ENCODE results near the gene HDAC1.

The HDAC1 gene

DNA sequence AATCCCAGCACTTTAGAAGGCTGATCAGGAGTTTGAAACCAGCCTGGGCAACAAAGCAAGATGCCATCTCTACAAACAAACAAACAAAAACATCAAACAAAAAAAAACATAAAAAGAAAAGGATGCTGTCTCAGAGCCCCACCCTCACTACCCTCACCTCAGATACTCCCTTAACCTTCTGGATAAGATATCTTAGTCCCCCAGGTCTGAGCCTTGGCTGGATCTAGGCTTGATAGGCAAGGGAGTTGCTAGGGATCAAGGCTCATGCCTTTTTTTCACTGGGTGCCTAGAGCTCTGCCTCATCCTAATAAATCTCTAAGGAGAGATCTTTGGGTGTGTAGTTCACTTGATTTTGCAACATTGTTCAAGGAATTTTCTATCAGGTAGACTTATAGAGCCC is 7.4 kb downstream of the HDAC1 start:
- Histone ChIP-seq H3K9me2 (replicated peaks; ENCODE audit: low read depth, low read length) (no peaks in the 10 kb centered on the region), H3K79me2 (ENCODE audit: insufficient read depth, low read length) (peaks cover 99% of the 10 kb centered on the region), H3K9ac (ENCODE audit: low read depth, low read length, poor library complexity, severe bottlenecking) (no peak overlapping the region), H3K4me1 (ENCODE audit: insufficient read depth, low read length, poor library complexity, severe bottlenecking) (peaks cover 32% of the 10 kb centered on the region), H3K36me3 (ENCODE audit: insufficient read depth, low read length) (peaks cover 30% of the 10 kb centered on the region; the same call in 1 of the 2 replicates), H2AFZ (ENCODE audit: low read length) (no peak overlapping the region), H3K27me3 (ENCODE audit: insufficient read depth, low read length, poor library complexity, severe bottlenecking) (no peaks in the 10 kb centered on the region), H3F3A (ENCODE audit: low read depth) (no peaks in the 10 kb centered on the region), H3K4me3 (ENCODE audit: low read length, poor library complexity, severe bottlenecking) (no peak overlapping the region), H4K20me1 (ENCODE audit: insufficient read depth, low read length, poor library complexity, severe bottlenecking) (peaks cover 63% of the 10 kb centered on the region), H3K4me2 (ENCODE audit: low read depth, low read length, poor library complexity, severe bottlenecking) (peak overlapping the region; percentile 41), H3K9me3 (ENCODE audit: insufficient read depth, low read depth, low read length) (no peaks in the 10 kb centered on the region)
- no peak for TF ChIP-seq EZH2phosphoT487 (IDR thresholded peaks at IDR 0.05; ENCODE audit: borderline replicate concordance)
- TF ChIP-seq, protein P1, sequence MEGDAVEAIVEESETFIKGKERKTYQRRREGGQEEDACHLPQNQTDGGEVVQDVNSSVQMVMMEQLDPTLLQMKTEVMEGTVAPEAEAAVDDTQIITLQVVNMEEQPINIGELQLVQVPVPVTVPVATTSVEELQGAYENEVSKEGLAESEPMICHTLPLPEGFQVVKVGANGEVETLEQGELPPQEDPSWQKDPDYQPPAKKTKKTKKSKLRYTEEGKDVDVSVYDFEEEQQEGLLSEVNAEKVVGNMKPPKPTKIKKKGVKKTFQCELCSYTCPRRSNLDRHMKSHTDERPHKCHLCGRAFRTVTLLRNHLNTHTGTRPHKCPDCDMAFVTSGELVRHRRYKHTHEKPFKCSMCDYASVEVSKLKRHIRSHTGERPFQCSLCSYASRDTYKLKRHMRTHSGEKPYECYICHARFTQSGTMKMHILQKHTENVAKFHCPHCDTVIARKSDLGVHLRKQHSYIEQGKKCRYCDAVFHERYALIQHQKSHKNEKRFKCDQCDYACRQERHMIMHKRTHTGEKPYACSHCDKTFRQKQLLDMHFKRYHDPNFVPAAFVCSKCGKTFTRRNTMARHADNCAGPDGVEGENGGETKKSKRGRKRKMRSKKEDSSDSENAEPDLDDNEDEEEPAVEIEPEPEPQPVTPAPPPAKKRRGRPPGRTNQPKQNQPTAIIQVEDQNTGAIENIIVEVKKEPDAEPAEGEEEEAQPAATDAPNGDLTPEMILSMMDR (conservative IDR thresholded peaks at IDR 0.05; ENCODE audit: low read length) = no peak

DNA sequence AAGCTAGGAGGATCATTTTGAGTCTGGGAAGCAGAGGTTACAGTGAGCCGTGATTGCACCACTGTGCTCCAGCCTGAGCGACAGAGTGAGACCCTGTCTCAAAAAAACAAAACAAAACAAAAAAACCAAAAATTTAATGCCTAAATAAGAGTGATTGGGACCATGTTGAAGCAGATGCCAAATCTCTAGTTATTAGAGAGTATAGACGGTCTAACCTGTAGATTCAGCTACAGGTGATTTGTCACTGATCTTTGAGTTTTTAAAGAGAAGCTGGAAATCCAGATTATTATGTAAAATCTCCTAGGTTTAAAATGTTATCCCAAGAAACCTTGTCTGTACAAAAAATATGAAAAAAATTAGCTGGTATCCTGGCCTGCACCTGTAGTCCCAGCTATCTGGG is 11.5 kb downstream of the HDAC1 start:
- Histone ChIP-seq H3K4me2 (ENCODE audit: low read depth, low read length, poor library complexity, severe bottlenecking) (no peak overlapping the region), H3F3A (ENCODE audit: low read depth) (no peaks in the 10 kb centered on the region), H3K9me2 (replicated peaks; ENCODE audit: low read depth, low read length) (no peaks in the 10 kb centered on the region), H3K79me2 (ENCODE audit: insufficient read depth, low read length) (peaks cover 98% of the 10 kb centered on the region), H2AFZ (ENCODE audit: low read length) (no peak overlapping the region), H3K9me3 (ENCODE audit: insufficient read depth, low read depth, low read length) (no peaks in the 10 kb centered on the region), H3K36me3 (ENCODE audit: insufficient read depth, low read length) (peaks cover 63% of the 10 kb centered on the region), H4K20me1 (ENCODE audit: insufficient read depth, low read length, poor library complexity, severe bottlenecking) (peaks cover 61% of the 10 kb centered on the region), H3K4me1 (ENCODE audit: insufficient read depth, low read length, poor library complexity, severe bottlenecking) (peaks cover 6% of the 10 kb centered on the region), H3K27me3 (ENCODE audit: insufficient read depth, low read length, poor library complexity, severe bottlenecking) (no peaks in the 10 kb centered on the region), H3K9ac (ENCODE audit: low read depth, low read length, poor library complexity, severe bottlenecking) (no peak overlapping the region), H3K4me3 (ENCODE audit: low read length, poor library complexity, severe bottlenecking) (no peak overlapping the region)
- TF ChIP-seq EZH2phosphoT487 (IDR thresholded peaks at IDR 0.05; ENCODE audit: borderline replicate concordance) = no peak
- TF ChIP-seq, protein P1 (conservative IDR thresholded peaks at IDR 0.05; ENCODE audit: low read length) = no peak

DNA sequence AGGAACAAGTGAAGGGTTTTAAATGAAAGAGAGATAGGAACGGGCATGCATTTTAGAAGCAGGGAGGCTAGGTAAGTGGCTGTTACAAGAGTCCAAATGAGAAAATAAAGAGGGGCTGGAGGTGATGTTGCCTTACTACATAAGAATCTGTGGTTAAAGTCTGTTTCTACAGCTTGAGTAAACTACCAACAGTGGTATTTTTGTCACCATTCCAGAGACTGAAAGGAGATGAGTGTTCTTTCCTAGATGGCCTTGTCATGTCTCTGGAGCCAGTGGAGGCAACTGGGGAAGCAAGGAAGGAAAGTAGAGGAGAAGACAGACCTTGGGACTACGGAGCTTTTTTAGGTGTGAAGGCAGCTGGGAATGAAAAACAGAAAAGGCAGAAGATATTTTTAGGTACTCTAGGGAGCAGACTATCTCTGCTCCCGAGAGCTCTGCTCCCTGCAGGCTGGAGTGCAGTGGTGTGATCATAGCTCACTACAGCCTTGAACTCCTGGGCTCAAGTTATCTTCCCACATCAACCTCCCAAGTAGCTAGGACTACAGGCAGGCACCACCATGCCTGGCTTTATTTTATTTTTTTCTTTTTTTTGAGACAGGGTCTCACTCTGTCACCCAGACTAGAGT is 12.2 kb downstream of the HDAC1 start:
- H3F3A ChIP-seq (ENCODE audit: low read depth) = no peaks in the 10 kb centered on the region
- H3K9me3 ChIP-seq (ENCODE audit: insufficient read depth, low read depth, low read length) = no peaks in the 10 kb centered on the region
- peaks cover 63% of the 10 kb centered on the region for H3K36me3 ChIP-seq (ENCODE audit: insufficient read depth, low read length)
- TF ChIP-seq EZH2phosphoT487 (IDR thresholded peaks at IDR 0.05; ENCODE audit: borderline replicate concordance) = no peak
- TF ChIP-seq, protein P1 (conservative IDR thresholded peaks at IDR 0.05; ENCODE audit: low read length) = no peak
- H3K4me1 ChIP-seq (ENCODE audit: insufficient read depth, low read length, poor library complexity, severe bottlenecking) = peaks cover 9% of the 10 kb centered on the region
- H3K4me2 ChIP-seq (ENCODE audit: low read depth, low read length, poor library complexity, severe bottlenecking) = no peak overlapping the region
- peaks cover 98% of the 10 kb centered on the region for H3K79me2 ChIP-seq (ENCODE audit: insufficient read depth, low read length)
- no peaks in the 10 kb centered on the region for H3K27me3 ChIP-seq (ENCODE audit: insufficient read depth, low read length, poor library complexity, severe bottlenecking)
- no peak overlapping the region for H3K9ac ChIP-seq (ENCODE audit: low read depth, low read length, poor library complexity, severe bottlenecking)
- no peak overlapping the region for H2AFZ ChIP-seq (ENCODE audit: low read length)
- H3K4me3 ChIP-seq (ENCODE audit: low read length, poor library complexity, severe bottlenecking) = no peak overlapping the region
- H4K20me1 ChIP-seq (ENCODE audit: insufficient read depth, low read length, poor library complexity, severe bottlenecking) = peaks cover 61% of the 10 kb centered on the region
- H3K9me2 ChIP-seq (replicated peaks; ENCODE audit: low read depth, low read length) = no peaks in the 10 kb centered on the region
